GM23338 (cell line): ENCODE measurements around the gene DCLK1. TPM values are rescaled to one million over a fixed set of nuclear protein-coding genes. Genes with fewer than 3 reads are reported as not detected.

Experiments used
- ATAC-seq: fragments of 200-7000 bp; cut with Tn5 transposase; 3 replicates; pipeline ENCODE4 v1.9.1; 2020
- DNase-seq: peaks from one replicate; pipeline ENCODE4 v3.0.0-alpha.2; 2015; ENCODE audit warnings: low spot score
- H2AFZ ChIP-seq: fragments of 200-600 bp; sonication (generic); 2 replicates; pipeline ENCODE4 v1.8.0; 2016; ENCODE audit warnings: antibody characterized with exemption, mild to moderate bottlenecking, moderate library complexity
- H3F3A ChIP-seq: fragments of 200-600 bp; sonication (generic); replicated peaks from 2 replicates; pipeline ENCODE4 v1.8.0; 2017; ENCODE audit warnings: antibody characterized with exemption, mixed run types, low read depth
- H3K27ac ChIP-seq: fragments of 200-600 bp; sonication (generic); 2 replicates; pipeline ENCODE4 v1.6.1; 2016; ENCODE audit warnings: low read depth
- H3K27me3 ChIP-seq: fragments of 200-600 bp; sonication (generic); 2 replicates; pipeline ENCODE4 v1.8.0; 2016; ENCODE audit warnings: mild to moderate bottlenecking, mixed run types, moderate library complexity; ENCODE audit not compliant: insufficient read depth
- H3K36me3 ChIP-seq: fragments of 200-600 bp; sonication (generic); 2 replicates; pipeline ENCODE4 v1.8.0; 2016; ENCODE audit warnings: mild to moderate bottlenecking; ENCODE audit not compliant: insufficient read depth
- H3K4me1 ChIP-seq: fragments of 200-600 bp; sonication (generic); 2 replicates; pipeline ENCODE4 v1.8.0; 2016; ENCODE audit warnings: mild to moderate bottlenecking, moderate library complexity; ENCODE audit not compliant: insufficient read depth
- H3K4me2 ChIP-seq: fragments of 200-600 bp; sonication (generic); 2 replicates; pipeline ENCODE4 v1.7.1; 2017; ENCODE audit warnings: mixed run types
- H3K4me3 ChIP-seq: fragments of 200-600 bp; sonication (generic); 2 replicates; pipeline ENCODE4 v1.6.1; 2016; ENCODE audit warnings: mixed run types
- H3K79me2 ChIP-seq: fragments of 200-600 bp; sonication (generic); replicated peaks from 2 replicates; pipeline ENCODE4 v1.8.0; 2017; ENCODE audit warnings: mild to moderate bottlenecking; ENCODE audit not compliant: insufficient read depth
- H3K9me2 ChIP-seq: fragments of 200-600 bp; sonication (generic); 2 replicates; pipeline ENCODE4 v1.8.0; 2017; ENCODE audit not compliant: insufficient read depth
- H4K20me1 ChIP-seq: fragments of 200-600 bp; sonication (generic); replicated peaks from 2 replicates; pipeline ENCODE4 v1.8.0; 2017; ENCODE audit warnings: mild to moderate bottlenecking; ENCODE audit not compliant: insufficient read depth
- H3K27ac Mint-ChIP-seq: 2 replicates; pipeline ENCODE4 v1.8.0; 2020; ENCODE audit warnings: inconsistent platforms, mild to moderate bottlenecking, moderate library complexity, mixed read lengths
- H3K27me3 Mint-ChIP-seq: 3 replicates; pipeline ENCODE4 v1.8.0; 2022; ENCODE audit warnings: low read depth, mild to moderate bottlenecking, moderate library complexity, mixed read lengths, inconsistent platforms; ENCODE audit not compliant: insufficient read depth, poor library complexity
- H3K36me3 Mint-ChIP-seq: 3 replicates; pipeline ENCODE4 v1.8.0; 2021; ENCODE audit warnings: low read depth, mild to moderate bottlenecking, inconsistent platforms, moderate library complexity, mixed read lengths
- H3K4me1 Mint-ChIP-seq: 3 replicates; pipeline ENCODE4 v1.8.0; 2020; ENCODE audit warnings: mild to moderate bottlenecking, inconsistent platforms, mixed read lengths
- H3K4me3 Mint-ChIP-seq: 3 replicates; pipeline ENCODE4 v1.8.0; 2021; ENCODE audit warnings: moderate library complexity, mild to moderate bottlenecking, inconsistent platforms, mixed read lengths
- H3K9me3 Mint-ChIP-seq: 3 replicates; pipeline ENCODE4 v1.8.0; 2020; ENCODE audit warnings: moderate library complexity, mild to moderate bottlenecking, inconsistent platforms, mixed read lengths
- CREB1 ChIP-seq: fragments of 250-450 bp; sonication (Bioruptor Pico); IDR thresholded peaks from 2 replicates; pipeline ENCODE4 v1.5.0; 2020; ENCODE audit warnings: low read depth, mild to moderate bottlenecking, moderate library complexity
- ETS1 ChIP-seq: IDR thresholded peaks from 2 replicates; pipeline ENCODE4 v1.6.1; 2016; ENCODE audit warnings: antibody characterized with exemption
- EZH2 ChIP-seq: fragments of 200-600 bp; sonication (generic); IDR thresholded peaks from one replicate; pipeline ENCODE4 v1.8.0; 2017; ENCODE audit warnings: antibody characterized with exemption, mild to moderate bottlenecking, low read depth; ENCODE audit not compliant: unreplicated experiment
- EZH2phosphoT487 ChIP-seq: fragments of 200-600 bp; sonication (generic); IDR thresholded peaks from one replicate; pipeline ENCODE4 v1.8.1; 2018; ENCODE audit warnings: antibody characterized with exemption; ENCODE audit not compliant: unreplicated experiment
- JUNB ChIP-seq: IDR thresholded peaks from one replicate; pipeline ENCODE4 v1.6.1; 2016; ENCODE audit warnings: antibody characterized with exemption; ENCODE audit not compliant: unreplicated experiment
- NANOG ChIP-seq: IDR thresholded peaks from 2 replicates; pipeline ENCODE4 v1.6.1; 2016; ENCODE audit warnings: antibody characterized with exemption, borderline replicate concordance
- POLR2AphosphoS5 ChIP-seq: IDR thresholded peaks from 2 replicates; pipeline ENCODE4 v1.6.1; 2016; ENCODE audit warnings: antibody characterized with exemption, low read depth
- REST ChIP-seq: IDR thresholded peaks from one replicate; pipeline ENCODE4 v1.6.1; 2018; ENCODE audit warnings: antibody characterized with exemption; ENCODE audit not compliant: unreplicated experiment
- STAT1 ChIP-seq: IDR thresholded peaks from one replicate; pipeline ENCODE4 v1.6.1; 2016; ENCODE audit warnings: antibody characterized with exemption; ENCODE audit not compliant: unreplicated experiment
- ZNF114 ChIP-seq: fragments of 250-450 bp; sonication (Bioruptor Pico); IDR thresholded peaks from 2 replicates; pipeline ENCODE4 v1.5.0; 2020; ENCODE audit warnings: mild to moderate bottlenecking, moderate library complexity
- polyA plus RNA-seq: library from polyadenylated mRNA; unstranded; fragments of >200 nt; fragmentation: Nextera tagmentation; extraction: Ambion mirVana; gene quantifications from 2 replicates; pipeline ENCODE4 v1.2.1, GENCODE V29; 2016
- total RNA-seq: library from RNA; depleted of rRNA; stranded (reverse); fragments of >200 nt; shearing (Covaris generic); gene quantifications from 2 replicates; pipeline ENCODE4 v1.2.3, GENCODE V29; 2014

DCLK1 gene
- total and polyA plus RNA-seq, 2 experiments from 2014 or later = 13.1 to 57.7 TPM

- no peak for TF ChIP-seq REST
- TF ChIP-seq CREB1 (CRISPR knock-in tag) = no peak
- TF ChIP-seq EZH2phosphoT487 = no peak
- TF ChIP-seq EZH2 = no peak
- no peak for TF ChIP-seq ETS1
- TF ChIP-seq ZNF114 = no peak
- TF ChIP-seq NANOG = no peak
- no peak for TF ChIP-seq JUNB
- no peak for TF ChIP-seq STAT1
- no peak for TF ChIP-seq POLR2AphosphoS5
Measured at GRCh38 chr13:36133950-36134626, 2.9 kb upstream of the DCLK1 start (continued).

GRCh38 chr13:36132376-36132775 is 1.2 kb upstream of the DCLK1 start:
- Histone ChIP-seq H3K4me2 (no peak overlapping the region), H3F3A (peaks cover 4% of the 10 kb centered on the region; the same call in 1 of the 2 replicates), H3K36me3 (no peaks in the 10 kb centered on the region; the same call in 1 of the 2 replicates), H3K27ac (no peak overlapping the region), H3K9me2 (no peaks in the 10 kb centered on the region), H3K4me1 (peaks cover 17% of the 10 kb centered on the region), H2AFZ (no peak overlapping the region), H3K27me3 (peaks cover 40% of the 10 kb centered on the region), H3K4me3 (no peak overlapping the region), H3K79me2 (peaks cover 25% of the 10 kb centered on the region), H4K20me1 (no peaks in the 10 kb centered on the region)
- peaks cover 11% of the 10 kb centered on the region for H3K4me1 Mint-ChIP-seq
- H3K4me3 Mint-ChIP-seq = peak overlapping the region; percentile 23; the same call in 1 of the 3 replicates
- H3K9me3 Mint-ChIP-seq = no peaks in the 10 kb centered on the region; the same call in 2 of the 3 replicates
- DNase-seq (no peak), ATAC-seq (no peak)
- H3K36me3 Mint-ChIP-seq = no peaks in the 10 kb centered on the region
- H3K27ac Mint-ChIP-seq = no peak overlapping the region
- peaks cover 24% of the 10 kb centered on the region for H3K27me3 Mint-ChIP-seq
- no peak for TF ChIP-seq ETS1
- TF ChIP-seq REST = no peak
- TF ChIP-seq EZH2phosphoT487 = no peak
- no peak for TF ChIP-seq ZNF114
